Measurements from ENCODE around the gene SLC9B1.
"Not testable (repeated sequence)": the region's sequence is repeated elsewhere in the genome, so short reads cannot be mapped to it uniquely, and the experiment has no call there.

SLC9B1 gene

GRCh38 chr4:103011378-103012025, 8.0 kb downstream of the SLC9B1 start:
- DNase-seq, result peak; percentile 21

GRCh38 chr4:103010804-103011203, 8.7 kb downstream of the SLC9B1 start:
- no peak for DNase-seq

- DNase-seq, result peak; percentile 75
Measured at GRCh38 chr4:103008875-103009729, 10.4 kb downstream of the SLC9B1 start.

GRCh38 chr4:103002551-103002950, 17.0 kb downstream of the SLC9B1 start:
- peak; percentile 45 for DNase-seq

GRCh38 chr4:102994803-102995202, 24.7 kb downstream of the SLC9B1 start:
- no peak for DNase-seq

GRCh38 chr4:102993985-102994384, 25.5 kb downstream of the SLC9B1 start:
- not testable (repeated sequence) for DNase-seq

- no peak for DNase-seq
Measured at GRCh38 chr4:102988429-102989020, 31.0 kb downstream of the SLC9B1 start.

GRCh38 chr4:102981005-102981404, 38.5 kb downstream of the SLC9B1 start:
- DNase-seq, result no peak

- not testable (repeated sequence) for DNase-seq
Measured at GRCh38 chr4:102961813-102962212, 57.7 kb downstream of the SLC9B1 start.

- no peak for DNase-seq
Measured at GRCh38 chr4:102959496-102959895, 60.0 kb downstream of the SLC9B1 start.

- DNase-seq, result no peak
Measured at GRCh38 chr4:102945066-102945465, 74.4 kb downstream of the SLC9B1 start.

GRCh38 chr4:102938063-102938462, 81.4 kb downstream of the SLC9B1 start:
- DNase-seq, result not testable (repeated sequence)

- no peak for DNase-seq
Measured at GRCh38 chr4:102935716-102936115, 83.8 kb downstream of the SLC9B1 start.

GRCh38 chr4:102919697-102920096, 99.8 kb downstream of the SLC9B1 start:
- not testable (repeated sequence) for DNase-seq

GRCh38 chr4:102918859-102919258, 100.6 kb downstream of the SLC9B1 start:
- DNase-seq, result no peak

- no peak for DNase-seq
Measured at GRCh38 chr4:102901804-102902203, 117.7 kb downstream of the SLC9B1 start.

- not testable (repeated sequence) for DNase-seq
Measured at GRCh38 chr4:102897610-102898009, 121.9 kb downstream of the SLC9B1 start.

GRCh38 chr4:102896547-102896946, 123.0 kb downstream of the SLC9B1 start:
- not testable (repeated sequence) for DNase-seq

- DNase-seq, result not testable (repeated sequence)
Measured at GRCh38 chr4:102889866-102890265, 129.6 kb downstream of the SLC9B1 start.

- not testable (repeated sequence) for DNase-seq
Measured at GRCh38 chr4:102888570-102888969, 130.9 kb downstream of the SLC9B1 start.

- no peak for DNase-seq
Measured at GRCh38 chr4:102883278-102883677, 136.2 kb downstream of the SLC9B1 start.

- no peak for DNase-seq
Measured at GRCh38 chr4:102881343-102881742, 138.2 kb downstream of the SLC9B1 start.

GRCh38 chr4:102878901-102879300, 140.6 kb downstream of the SLC9B1 start:
- DNase-seq, result no peak

- peak; percentile 13 for DNase-seq
Measured at GRCh38 chr4:102878349-102878748, 141.2 kb downstream of the SLC9B1 start.

Data from fibroblast of upper back skin (primary cell).